GM19099 (cell line): ENCODE results near the gene TRNT1.

ENCODE experiments used
- POLR2A ChIP-seq: IDR thresholded peaks from 3 replicates; pipeline ENCODE4 v1.6.1; 2011; ENCODE audit warnings: low read depth; ENCODE audit not compliant: insufficient read length; ENCODE audit errors: extremely low read depth

TRNT1 gene

DNA sequence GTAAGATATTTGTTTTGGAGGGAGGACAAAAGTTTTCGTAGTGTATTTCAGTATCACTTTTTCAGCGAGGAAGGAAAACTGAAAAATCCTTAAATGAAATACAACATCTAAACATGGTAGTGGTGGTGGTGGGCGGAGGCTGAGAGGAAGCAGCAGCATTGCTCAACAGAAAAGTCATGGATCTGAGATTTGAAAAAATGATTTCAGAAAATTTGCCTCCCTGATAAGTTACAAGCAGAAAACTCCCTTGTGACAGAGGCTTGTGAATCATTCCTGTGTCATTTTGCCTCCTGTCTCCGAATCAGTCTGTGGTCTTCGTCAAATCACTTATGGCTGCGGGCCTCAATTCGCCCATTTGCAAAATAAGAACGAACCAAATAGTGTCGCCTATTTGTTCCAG is 53.7 kb downstream of the TRNT1 start:
- no peak for TF ChIP-seq POLR2A

DNA sequence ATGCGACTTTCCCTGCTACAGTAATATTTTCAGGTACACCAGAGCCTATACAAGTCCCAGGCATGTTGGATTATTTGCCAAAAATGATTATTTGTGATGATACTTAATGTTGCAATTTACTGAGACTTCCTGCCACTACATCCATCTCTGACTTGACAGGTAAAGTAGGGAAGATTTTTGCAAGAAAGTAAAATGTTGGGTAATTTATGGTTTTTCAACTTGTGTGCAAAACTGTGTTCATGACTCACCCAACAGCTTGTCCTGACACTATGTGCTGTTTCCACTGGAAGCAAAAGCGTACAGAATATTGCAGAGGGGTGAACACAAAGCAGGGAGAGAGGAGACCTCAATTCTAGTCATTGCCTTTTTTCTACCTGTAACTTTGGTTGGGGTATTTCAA is 58.1 kb downstream of the TRNT1 start:
- no peak for TF ChIP-seq POLR2A

DNA sequence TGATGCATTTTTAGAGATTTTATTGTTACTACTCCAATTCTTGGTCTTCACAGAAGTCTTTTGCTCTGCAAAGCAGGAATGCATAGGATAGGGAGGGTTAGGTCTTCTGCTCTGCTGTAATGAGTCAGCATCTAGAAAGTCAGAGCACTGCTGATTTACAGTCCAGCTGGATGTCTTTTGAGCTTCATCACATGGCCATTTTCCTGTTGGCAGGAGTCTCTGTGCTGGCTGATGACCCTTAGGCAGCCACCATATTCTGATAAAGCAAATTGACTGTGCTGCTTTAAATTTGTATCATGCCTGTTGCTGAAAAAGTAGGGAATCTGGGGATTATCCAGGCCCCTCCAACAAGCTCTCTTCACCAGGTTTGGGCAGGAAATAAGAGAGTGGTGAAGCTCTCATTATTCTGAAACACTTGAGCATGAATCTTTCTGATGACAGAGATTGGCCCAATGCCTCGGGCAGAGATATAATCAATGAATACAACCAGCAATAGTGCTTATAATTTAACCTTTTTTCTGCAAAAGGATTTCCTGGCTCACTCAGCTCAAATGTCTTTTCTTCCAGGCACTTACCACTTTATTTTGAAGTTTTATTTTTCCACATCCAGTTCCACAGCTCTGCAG is 62.5 kb downstream of the TRNT1 start:
- no peak for TF ChIP-seq POLR2A

DNA sequence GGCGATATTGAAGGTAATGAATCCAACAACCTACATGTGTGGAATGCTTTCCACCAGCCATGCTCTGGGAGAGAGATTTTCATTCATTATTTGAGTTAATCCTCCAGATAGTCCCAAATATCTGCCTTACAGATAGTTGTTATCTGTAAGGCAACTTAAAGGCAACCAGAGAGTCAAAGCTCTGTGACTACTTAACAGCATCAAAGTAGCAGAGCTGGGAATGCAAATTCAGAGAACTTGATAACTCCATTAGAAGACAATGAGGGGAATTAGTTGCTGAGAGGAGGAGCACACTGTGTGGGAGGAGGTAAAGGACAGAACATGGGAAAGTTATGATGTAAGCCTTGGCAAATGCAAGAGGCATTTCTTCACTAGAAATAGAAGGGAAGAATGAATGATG is 63.2 kb downstream of the TRNT1 start:
- TF ChIP-seq POLR2A, result no peak

DNA sequence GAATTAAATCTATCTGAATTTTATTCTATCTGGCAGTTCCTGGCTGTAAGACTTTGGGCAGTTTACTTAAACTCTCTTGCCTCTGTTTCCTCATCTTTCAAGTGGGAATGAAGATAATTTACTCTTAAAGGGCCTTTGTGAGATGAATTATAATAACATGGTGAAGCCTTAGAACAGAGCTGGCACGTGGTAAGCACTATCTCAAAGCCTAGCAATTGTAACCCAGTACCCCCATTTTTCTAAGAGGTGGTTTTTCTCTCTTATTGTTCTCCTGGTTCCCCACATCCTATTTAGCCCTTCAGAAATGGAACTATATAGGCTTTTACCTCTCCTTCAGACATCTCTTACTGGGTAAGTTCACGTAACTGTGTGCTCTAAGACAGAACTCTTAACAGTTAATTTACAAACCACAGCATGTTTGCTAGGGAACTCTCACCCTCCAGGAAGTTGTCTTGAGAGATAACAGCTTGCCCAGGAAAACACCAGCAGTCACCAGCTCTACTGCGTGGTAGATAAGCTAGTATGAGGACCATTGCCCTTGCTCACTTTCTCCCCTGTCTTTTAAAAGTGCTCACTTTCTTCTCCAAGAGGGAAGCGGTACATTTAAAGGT is 65.0 kb downstream of the TRNT1 start:
- TF ChIP-seq POLR2A, result no peak

DNA sequence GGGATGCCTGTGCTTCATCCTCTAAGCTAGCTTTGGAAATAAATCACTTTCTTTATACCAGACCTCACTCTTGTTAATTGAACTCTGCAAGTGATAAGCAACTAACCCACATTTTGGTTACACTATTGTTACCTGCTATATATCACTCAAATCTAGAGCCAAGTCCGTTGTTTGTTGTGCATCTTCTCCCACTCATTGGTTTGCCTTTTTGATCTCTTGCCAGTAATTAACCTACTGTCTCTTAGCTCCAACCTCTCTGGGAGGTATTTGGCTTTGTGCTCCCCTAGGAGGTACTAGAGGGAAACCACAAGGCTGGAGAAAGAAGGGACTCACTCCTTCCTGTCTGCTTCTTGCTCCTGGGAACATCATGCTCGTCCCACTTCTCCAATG is 65.5 kb downstream of the TRNT1 start:
- TF ChIP-seq POLR2A, result no peak

DNA sequence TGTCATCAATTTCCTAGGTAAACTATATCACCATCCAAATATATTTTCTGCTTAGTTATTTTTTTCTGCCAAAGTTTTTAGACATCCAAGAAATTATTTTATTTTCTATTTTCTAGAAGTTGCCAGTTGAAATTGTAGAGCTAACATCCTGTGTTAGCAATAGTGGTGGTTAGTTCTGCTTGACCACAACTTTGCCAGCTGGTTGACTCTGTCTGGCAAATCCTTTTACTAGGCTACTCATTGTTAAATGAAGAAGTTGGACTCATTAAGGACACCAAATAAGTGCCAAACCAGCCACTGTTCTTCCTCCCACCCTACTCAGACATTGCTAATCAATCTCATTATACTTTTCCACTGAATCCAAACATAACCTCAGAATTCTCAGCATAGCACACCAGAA is 68.1 kb downstream of the TRNT1 start:
- TF ChIP-seq POLR2A, result no peak

DNA sequence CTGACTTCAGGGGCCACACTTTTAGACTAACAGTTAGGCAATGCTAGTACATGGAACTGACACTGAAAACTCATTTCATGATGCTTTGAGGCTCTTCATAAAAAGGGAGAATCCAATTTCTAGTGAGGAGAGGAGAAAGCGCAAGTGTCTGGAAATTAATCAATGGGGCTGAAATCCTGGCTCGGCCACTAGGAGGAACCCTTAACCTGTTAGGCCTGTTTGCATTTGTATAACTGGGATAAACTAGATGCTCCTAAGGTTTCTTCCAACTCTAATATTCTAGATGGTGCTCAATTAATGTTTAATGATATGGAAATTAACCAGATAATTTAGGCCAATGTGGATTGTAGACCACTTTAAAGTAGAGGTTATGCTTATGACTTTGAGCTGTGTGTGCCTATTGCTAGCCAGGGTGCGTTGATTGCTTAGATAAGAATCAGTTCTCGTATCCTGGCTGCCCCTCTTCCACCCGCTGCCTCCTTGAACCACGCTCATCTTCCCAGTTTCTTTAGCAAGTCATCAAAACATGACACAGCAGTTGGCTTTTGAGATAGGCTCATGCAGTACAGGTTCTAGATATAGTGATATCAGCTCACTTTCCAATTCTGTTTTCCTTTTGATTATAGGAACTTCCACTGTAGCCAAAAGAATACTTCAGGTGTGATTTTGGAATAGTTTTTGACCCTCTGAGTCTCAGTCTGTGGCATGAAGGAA is 69.6 kb downstream of the TRNT1 start:
- TF ChIP-seq POLR2A, result no peak
